ENCODE data around the gene SLC16A12. TPM values are rescaled to one million over a fixed set of nuclear protein-coding genes. Genes with fewer than 3 reads are reported as not detected.

SLC16A12 gene
- total and polyA plus RNA-seq, 2 of the 4 experiments (the other 2 are of a cell fraction) = 1.4 to 1.6 TPM

DNA sequence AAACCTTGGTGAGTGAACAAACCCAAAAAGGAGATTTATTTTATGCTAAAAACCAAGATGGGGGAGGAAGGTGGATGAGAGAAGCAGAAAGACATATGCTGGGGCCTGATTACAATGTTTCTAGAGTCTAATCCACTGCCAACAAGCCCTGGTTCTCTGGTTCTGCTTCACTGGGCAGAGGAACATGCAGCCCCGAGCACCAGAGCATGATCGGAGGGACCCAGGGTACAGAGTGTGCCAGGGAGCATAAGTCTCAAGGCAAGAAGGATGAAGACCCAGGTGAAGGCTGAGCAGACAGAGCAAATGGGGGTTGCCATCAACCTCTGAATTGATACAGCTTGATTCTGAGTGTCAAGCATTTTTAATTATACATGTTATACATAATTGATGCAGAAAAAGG is 30.7 kb downstream of the SLC16A12 start:
- no peak overlapping the region for H3K4me3 ChIP-seq (ENCODE audit: insufficient read depth, low read depth, low read length)
- no peaks in the 10 kb centered on the region for H3K27me3 ChIP-seq (ENCODE audit: control insufficient read depth, insufficient read depth, low read length)
- H2AK9ac ChIP-seq (replicated peaks; ENCODE audit: low read depth, low read length, poor library complexity) = no peak overlapping the region
- H3K9me3 ChIP-seq (ENCODE audit: control insufficient read depth, insufficient read depth, low read length) = no peaks in the 10 kb centered on the region
- in situ Hi-C loops (cut with MboI; ENCODE audit: low sequenced_read_pairs) (no loop called here), dilution Hi-C loops (cut with HindIII; ENCODE audit: low sequenced_read_pairs, unreplicated experiment) (no loop called here), intact Hi-C loops (cut with micrococcal nuclease) (no loop called here)
- no TSS peak for BruUV-seq (replicated peaks)
- no peaks in the 10 kb centered on the region for H3K4me1 ChIP-seq (ENCODE audit: control insufficient read depth, insufficient read depth, low read length)
- WGBS, 2 experiments (ENCODE audit: extremely low coverage in 2 of 2, insufficient read length in 1 of 2) = no CpG with 5 or more reads among the region's 2 CpGs
- no peaks in the 10 kb centered on the region; the same call in 1 of the 2 replicates for H3K9me1 ChIP-seq (ENCODE audit: insufficient read depth, low read length)
- TF ChIP-seq MAZ (IDR thresholded peaks at IDR 0.05; ENCODE audit: borderline replicate concordance, low read depth, low read length) (no peak), SMC3 (IDR thresholded peaks at IDR 0.05; ENCODE audit: low read depth, low read length) (no peak), CEBPB (IDR thresholded peaks at IDR 0.05; ENCODE audit: low read depth, low read length) (no peak), RCOR1 (IDR thresholded peaks at IDR 0.05; ENCODE audit: insufficient replicate concordance, low read length) (no peak), MAFK (IDR thresholded peaks at IDR 0.05; ENCODE audit: low read depth, low read length) (no peak), CHD1 (IDR thresholded peaks at IDR 0.05; ENCODE audit: low read depth, low read length) (no peak), NFE2L2 (IDR thresholded peaks at IDR 0.05; ENCODE audit: low read depth, low read length) (no peak), MXI1 (IDR thresholded peaks at IDR 0.05; ENCODE audit: borderline replicate concordance, low read depth, low read length) (no peak), RFX5 (IDR thresholded peaks at IDR 0.05; ENCODE audit: low read depth, low read length) (no peak), RAD21 (IDR thresholded peaks at IDR 0.05; ENCODE audit: low read length) (no peak), BHLHE40 (IDR thresholded peaks at IDR 0.05; ENCODE audit: low read depth, low read length) (no peak), FOS (IDR thresholded peaks at IDR 0.05; ENCODE audit: low read depth, low read length) (no peak), POLR2A (IDR thresholded peaks at IDR 0.05; ENCODE audit: low read depth, low read length) (no peak)
- TF ChIP-seq, protein P1, sequence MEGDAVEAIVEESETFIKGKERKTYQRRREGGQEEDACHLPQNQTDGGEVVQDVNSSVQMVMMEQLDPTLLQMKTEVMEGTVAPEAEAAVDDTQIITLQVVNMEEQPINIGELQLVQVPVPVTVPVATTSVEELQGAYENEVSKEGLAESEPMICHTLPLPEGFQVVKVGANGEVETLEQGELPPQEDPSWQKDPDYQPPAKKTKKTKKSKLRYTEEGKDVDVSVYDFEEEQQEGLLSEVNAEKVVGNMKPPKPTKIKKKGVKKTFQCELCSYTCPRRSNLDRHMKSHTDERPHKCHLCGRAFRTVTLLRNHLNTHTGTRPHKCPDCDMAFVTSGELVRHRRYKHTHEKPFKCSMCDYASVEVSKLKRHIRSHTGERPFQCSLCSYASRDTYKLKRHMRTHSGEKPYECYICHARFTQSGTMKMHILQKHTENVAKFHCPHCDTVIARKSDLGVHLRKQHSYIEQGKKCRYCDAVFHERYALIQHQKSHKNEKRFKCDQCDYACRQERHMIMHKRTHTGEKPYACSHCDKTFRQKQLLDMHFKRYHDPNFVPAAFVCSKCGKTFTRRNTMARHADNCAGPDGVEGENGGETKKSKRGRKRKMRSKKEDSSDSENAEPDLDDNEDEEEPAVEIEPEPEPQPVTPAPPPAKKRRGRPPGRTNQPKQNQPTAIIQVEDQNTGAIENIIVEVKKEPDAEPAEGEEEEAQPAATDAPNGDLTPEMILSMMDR (conservative IDR thresholded peaks at IDR 0.05; ENCODE audit: low read depth, low read length) = no peak
- TF ChIP-seq, protein P2, sequence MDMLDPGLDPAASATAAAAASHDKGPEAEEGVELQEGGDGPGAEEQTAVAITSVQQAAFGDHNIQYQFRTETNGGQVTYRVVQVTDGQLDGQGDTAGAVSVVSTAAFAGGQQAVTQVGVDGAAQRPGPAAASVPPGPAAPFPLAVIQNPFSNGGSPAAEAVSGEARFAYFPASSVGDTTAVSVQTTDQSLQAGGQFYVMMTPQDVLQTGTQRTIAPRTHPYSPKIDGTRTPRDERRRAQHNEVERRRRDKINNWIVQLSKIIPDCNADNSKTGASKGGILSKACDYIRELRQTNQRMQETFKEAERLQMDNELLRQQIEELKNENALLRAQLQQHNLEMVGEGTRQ (IDR thresholded peaks at IDR 0.05; ENCODE audit: low read depth, low read length) = no peak
- TF ChIP-seq, protein P3, sequence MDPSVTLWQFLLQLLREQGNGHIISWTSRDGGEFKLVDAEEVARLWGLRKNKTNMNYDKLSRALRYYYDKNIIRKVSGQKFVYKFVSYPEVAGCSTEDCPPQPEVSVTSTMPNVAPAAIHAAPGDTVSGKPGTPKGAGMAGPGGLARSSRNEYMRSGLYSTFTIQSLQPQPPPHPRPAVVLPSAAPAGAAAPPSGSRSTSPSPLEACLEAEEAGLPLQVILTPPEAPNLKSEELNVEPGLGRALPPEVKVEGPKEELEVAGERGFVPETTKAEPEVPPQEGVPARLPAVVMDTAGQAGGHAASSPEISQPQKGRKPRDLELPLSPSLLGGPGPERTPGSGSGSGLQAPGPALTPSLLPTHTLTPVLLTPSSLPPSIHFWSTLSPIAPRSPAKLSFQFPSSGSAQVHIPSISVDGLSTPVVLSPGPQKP (IDR thresholded peaks at IDR 0.05; ENCODE audit: borderline replicate concordance, low read depth, low read length) = no peak
- H3K4ac ChIP-seq (ENCODE audit: low read depth, low read length) = no peak overlapping the region
- no peak overlapping the region for H2BK15ac ChIP-seq (ENCODE audit: low read depth, low read length)
- no peaks in the 10 kb centered on the region for H4K20me1 ChIP-seq (ENCODE audit: insufficient read depth, low read length)
- POLR2A ChIA-PET (ENCODE audit: unreplicated experiment) = no interaction called here
- no peak overlapping the region for H3K23ac ChIP-seq (ENCODE audit: low read depth, low read length)
- DNase-seq (no peak), ATAC-seq (ENCODE audit: low read depth) (no peak)
- H2BK20ac ChIP-seq (ENCODE audit: low read depth, low read length) = no peak overlapping the region
- H3K27ac ChIP-seq (ENCODE audit: insufficient read depth, low read length) = no peak overlapping the region
- H4K5ac ChIP-seq (ENCODE audit: low read depth, low read length) = no peak overlapping the region
- H3K4me2 ChIP-seq (ENCODE audit: low read depth, low read length) = no peak overlapping the region
- no peak overlapping the region for H2BK5ac ChIP-seq (ENCODE audit: low read depth, low read length, poor library complexity, severe bottlenecking)
- H3K9ac ChIP-seq (ENCODE audit: low read depth, low read length) = no peak overlapping the region
- no peaks in the 10 kb centered on the region for H3K36me3 ChIP-seq (ENCODE audit: control insufficient read depth, insufficient read depth, low read length)
- no peak overlapping the region for H2AK5ac ChIP-seq (ENCODE audit: low read depth, low read length)
- no peak overlapping the region for H4K8ac ChIP-seq (ENCODE audit: low read depth in 2 of 2, low read length in 2 of 2)
- H2AFZ ChIP-seq (replicated peaks; ENCODE audit: low read length, poor library complexity) = peak overlapping the region; percentile 26
- no peaks in the 10 kb centered on the region for H3K79me1 ChIP-seq (ENCODE audit: low read depth in 1 of 2, low read length in 2 of 2)
- H4K91ac ChIP-seq (ENCODE audit: insufficient read depth, low read depth, low read length) = no peak overlapping the region
- H3K56ac ChIP-seq (ENCODE audit: extremely low read depth, insufficient read depth, low read length) = no peak overlapping the region
- no peak overlapping the region for H2BK120ac ChIP-seq (ENCODE audit: low read depth, low read length)
- no peak overlapping the region for H3K14ac ChIP-seq (replicated peaks; ENCODE audit: low read depth, low read length)
- CTCF ChIA-PET = no interaction called here
- H3K18ac ChIP-seq (ENCODE audit: low read depth, low read length) = no peak overlapping the region

Data from IMR-90 (cell line).